Ovary (tissue), 3 donors: ENCODE results near the gene KRT4.

Source experiments
- EP300 ChIP-seq: sonication (generic); formaldehyde crosslinking; IDR thresholded peaks from one replicate; pipeline ENCODE4 v1.6.1; 2017; ENCODE audit warnings: antibody characterized with exemption
- POLR2A ChIP-seq: fragments of 450-650 bp; IDR thresholded peaks from one replicate; pipeline ENCODE4 v1.6.1; 2017; ENCODE audit warnings: antibody characterized with exemption, mild to moderate bottlenecking, moderate library complexity
- TF ChIP-seq, protein P1 (sequence below), 3 donors: fragments of 450-650 bp in 2 of 3; fragments of 200-600 bp in 1 of 3; IDR thresholded peaks; one replicate each; pipeline versions ENCODE4 v1.5.1 to v1.8.0; 2016 to 2022; ENCODE audit warnings: antibody characterized with exemption in 3 of 3, mild to moderate bottlenecking in 1 of 3
- donor health status: DM: no; HTN: no; CAD: no.

DNA sequence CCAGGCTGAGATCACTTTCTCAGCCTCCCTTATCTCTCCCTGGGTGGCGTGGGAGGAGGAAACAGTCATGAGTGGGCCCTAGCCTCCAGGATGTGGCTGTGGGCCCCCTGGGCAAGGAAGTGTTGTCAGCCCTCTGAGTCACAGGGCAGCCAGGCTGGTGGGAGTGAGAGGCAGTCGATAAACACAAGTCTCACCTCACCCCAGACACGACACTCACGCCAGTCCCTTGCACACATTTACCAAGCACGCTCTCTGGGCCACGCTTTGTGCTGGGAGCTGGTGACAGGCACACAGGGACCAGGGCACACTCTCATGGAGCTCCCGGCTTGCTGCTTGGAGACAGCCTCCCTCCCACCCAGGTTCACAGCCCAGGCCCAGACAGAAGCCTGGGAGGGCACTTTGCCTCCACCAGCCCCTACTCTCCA lies 22.1 kb upstream of the KRT4 start:
- TF ChIP-seq, protein P1, sequence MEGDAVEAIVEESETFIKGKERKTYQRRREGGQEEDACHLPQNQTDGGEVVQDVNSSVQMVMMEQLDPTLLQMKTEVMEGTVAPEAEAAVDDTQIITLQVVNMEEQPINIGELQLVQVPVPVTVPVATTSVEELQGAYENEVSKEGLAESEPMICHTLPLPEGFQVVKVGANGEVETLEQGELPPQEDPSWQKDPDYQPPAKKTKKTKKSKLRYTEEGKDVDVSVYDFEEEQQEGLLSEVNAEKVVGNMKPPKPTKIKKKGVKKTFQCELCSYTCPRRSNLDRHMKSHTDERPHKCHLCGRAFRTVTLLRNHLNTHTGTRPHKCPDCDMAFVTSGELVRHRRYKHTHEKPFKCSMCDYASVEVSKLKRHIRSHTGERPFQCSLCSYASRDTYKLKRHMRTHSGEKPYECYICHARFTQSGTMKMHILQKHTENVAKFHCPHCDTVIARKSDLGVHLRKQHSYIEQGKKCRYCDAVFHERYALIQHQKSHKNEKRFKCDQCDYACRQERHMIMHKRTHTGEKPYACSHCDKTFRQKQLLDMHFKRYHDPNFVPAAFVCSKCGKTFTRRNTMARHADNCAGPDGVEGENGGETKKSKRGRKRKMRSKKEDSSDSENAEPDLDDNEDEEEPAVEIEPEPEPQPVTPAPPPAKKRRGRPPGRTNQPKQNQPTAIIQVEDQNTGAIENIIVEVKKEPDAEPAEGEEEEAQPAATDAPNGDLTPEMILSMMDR (IDR thresholded peaks at IDR 0.05): no peak
- TF ChIP-seq POLR2A (no peak), EP300 (no peak)
